Activated T-helper 17 cell treated with anti-CD3 and anti-CD28 coated beads, Interleukin-2, amount 50 U/mL, for 72 hours (primary cell): ENCODE data around the gene DGCR8. TPM values are rescaled to one million over a fixed set of nuclear protein-coding genes. Genes with fewer than 3 reads are reported as not detected.
A peak's percentile ranks its signal among the peaks of the same experiment; 100 is the strongest.

Experiments used
- ATAC-seq: fragments of 150-1000 bp; cut with Tn5 transposase; replicated peaks from 2 replicates; pipeline ENCODE4 v1.10.0; 2021; ENCODE audit warnings: mild to moderate bottlenecking, moderate library complexity
- H3K27ac Mint-ChIP-seq: one replicate; pipeline ENCODE4 v1.8.0; 2022; ENCODE audit warnings: mixed read lengths
- H3K27me3 Mint-ChIP-seq: one replicate; pipeline ENCODE4 v1.8.0; 2022; ENCODE audit warnings: mixed read lengths
- H3K36me3 Mint-ChIP-seq: one replicate; pipeline ENCODE4 v1.8.0; 2022; ENCODE audit warnings: low read depth, mild to moderate bottlenecking, mixed read lengths
- H3K4me1 Mint-ChIP-seq: one replicate; pipeline ENCODE4 v1.8.0; 2022; ENCODE audit warnings: mixed read lengths
- H3K4me3 Mint-ChIP-seq: one replicate; pipeline ENCODE4 v1.8.0; 2022; ENCODE audit warnings: mild to moderate bottlenecking, mixed read lengths
- H3K9me3 Mint-ChIP-seq: one replicate; pipeline ENCODE4 v1.8.0; 2022; ENCODE audit warnings: mixed read lengths
- total RNA-seq, 2 donors: library from RNA; stranded (reverse); gene quantifications; one replicate each; pipeline ENCODE4 v1.2.3, GENCODE V29; 2022

Gene DGCR8
- total RNA-seq, 2 donors from 2014 or later, result 42.8 to 43.2 TPM

DNA sequence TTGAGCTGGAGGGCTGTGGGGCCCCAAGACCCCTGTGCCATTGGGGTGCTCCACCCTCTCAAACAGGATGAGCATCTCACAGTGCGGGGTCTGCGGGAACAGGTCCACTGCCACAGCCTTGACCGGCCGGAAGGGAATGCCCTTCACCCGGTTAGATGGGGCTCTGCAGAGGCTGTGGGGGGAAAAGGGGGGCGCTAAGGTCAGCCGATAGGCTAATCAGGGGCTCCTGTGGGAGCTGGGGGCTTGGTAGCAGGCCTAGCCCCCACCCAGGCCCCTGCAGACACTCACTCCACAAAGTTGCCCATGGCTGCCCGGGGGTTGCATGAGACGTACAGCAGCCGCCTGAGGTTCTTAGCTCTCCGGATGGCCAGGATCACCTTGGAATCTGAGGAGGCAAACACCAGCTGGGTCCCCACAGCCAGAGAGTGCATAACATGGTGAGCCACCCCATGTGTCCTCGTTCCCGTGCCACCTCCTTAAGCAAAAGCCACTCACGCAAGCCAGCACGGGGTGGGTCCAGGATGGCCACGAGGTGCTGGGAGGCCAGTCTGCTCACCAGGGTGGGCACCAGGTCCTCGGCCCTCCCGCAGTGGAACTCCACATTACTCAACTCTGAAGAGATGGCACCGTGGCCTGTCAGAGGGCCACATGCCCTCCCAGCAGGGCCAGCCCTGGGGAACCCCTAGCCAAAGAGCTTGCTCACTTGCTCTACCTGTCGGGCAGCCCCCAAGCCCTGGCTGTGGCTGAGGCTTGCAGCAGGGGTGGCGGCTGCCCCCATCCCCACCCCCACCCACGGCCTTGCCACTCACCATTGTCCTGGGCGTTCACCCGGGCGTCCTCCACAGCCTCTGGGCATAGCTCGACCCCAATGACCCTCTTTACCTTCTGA is 32.8 kb downstream of the DGCR8 start:
- no peaks in the 10 kb centered on the region for H3K27me3 Mint-ChIP-seq
- ATAC-seq, result no peak
- peaks cover 10% of the 10 kb centered on the region for H3K4me1 Mint-ChIP-seq
- H3K27ac Mint-ChIP-seq, result no peak overlapping the region
- H3K4me3 Mint-ChIP-seq, result no peak overlapping the region
- H3K9me3 Mint-ChIP-seq, result no peaks in the 10 kb centered on the region
- peaks cover 77% of the 10 kb centered on the region for H3K36me3 Mint-ChIP-seq

DNA sequence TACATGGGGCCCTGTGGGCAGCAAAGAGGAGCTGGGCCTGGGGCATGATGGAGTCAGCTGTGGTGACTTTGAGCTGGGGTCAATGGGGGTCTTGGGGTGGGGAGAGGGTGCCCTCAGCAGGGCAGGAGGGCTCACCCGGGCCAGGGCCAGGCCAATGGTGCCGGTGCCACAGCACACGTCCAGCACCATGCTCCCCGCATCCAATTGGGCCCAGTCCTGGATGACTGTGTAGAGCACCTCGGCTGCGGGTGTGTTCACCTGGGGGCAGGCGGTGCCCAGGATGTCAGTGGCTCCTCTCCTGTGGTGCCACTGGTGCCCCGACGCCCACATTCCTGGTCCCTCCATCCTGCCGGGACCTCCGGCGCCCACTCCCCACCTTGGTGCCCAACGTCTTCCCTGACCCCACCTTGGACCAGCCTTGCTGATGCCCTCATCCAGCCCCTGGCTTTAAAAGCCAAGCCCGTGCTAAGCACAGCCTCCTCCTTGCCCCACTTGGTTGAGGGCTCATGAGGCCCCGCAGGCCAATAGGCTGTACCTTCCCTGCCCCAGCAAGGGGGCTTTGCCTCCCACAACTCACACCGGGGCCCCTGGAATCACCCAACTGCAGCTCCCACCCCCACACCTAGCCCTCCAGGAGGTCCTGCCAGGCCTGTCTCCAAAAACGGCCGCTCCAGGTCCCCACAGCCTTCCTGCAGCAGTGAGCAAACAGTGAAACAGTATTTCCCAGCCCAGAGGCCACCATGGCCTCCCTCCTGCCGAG is 33.7 kb downstream of the DGCR8 start:
- peaks cover 79% of the 10 kb centered on the region for H3K36me3 Mint-ChIP-seq
- ATAC-seq, result no peak
- H3K27me3 Mint-ChIP-seq, result no peaks in the 10 kb centered on the region
- no peaks in the 10 kb centered on the region for H3K9me3 Mint-ChIP-seq
- peaks cover 11% of the 10 kb centered on the region for H3K4me1 Mint-ChIP-seq
- no peak overlapping the region for H3K4me3 Mint-ChIP-seq
- H3K27ac Mint-ChIP-seq, result peak overlapping the region; percentile 85

DNA sequence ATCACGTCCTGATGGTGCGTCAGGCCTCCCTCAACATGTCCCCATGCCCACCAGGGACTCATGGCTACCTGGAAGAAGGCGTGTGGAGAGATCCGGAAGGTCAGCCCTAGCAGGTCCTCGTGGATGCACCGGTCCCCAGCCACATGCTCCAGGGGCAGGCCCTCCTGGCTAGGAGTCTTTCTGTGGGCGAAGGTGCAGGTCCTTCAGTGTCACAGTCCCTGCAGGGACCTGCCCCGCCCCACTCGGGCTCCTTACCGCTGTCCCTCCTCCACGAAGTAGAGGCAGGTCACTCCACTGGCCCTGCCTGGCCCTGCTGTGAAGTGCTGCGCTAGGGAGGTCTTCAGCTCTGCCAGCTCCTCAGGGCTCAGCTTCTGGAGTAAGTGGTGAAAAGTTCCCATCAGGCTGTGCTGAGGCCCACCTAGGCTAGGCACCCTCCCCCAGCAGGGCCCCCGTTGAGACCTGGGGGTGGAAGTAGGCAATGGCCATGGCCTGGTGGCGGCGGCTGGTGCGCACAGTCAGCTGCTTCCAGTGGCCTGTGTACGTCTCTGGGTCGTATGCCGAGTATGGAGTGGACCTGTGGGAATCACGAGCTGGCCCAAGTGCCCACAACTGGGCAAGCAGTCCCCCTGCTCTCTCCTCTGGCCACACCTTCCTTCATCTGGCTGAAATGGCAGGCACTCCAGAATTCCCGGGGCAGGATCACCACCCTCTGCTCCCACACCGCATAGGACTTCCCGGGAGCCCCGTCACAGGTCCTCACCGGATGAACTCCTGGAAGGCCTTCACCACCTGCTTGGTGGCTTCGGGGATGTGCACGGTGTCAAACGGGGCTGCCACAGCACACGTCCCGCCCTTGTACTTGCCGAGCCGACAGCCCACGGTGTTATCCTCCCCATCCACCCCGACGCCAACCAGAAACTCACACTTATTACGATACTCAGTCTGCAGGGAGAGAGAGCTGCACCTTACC is 34.8 kb downstream of the DGCR8 start:
- Mint-ChIP-seq H3K4me1 (peaks cover 14% of the 10 kb centered on the region), H3K36me3 (peaks cover 80% of the 10 kb centered on the region), H3K9me3 (no peaks in the 10 kb centered on the region), H3K27ac (peak overlapping the region; percentile 85), H3K4me3 (peak overlapping the region; percentile 86), H3K27me3 (no peaks in the 10 kb centered on the region)
- ATAC-seq, result no peak

- no peaks in the 10 kb centered on the region for H3K27me3 Mint-ChIP-seq
- peaks cover 80% of the 10 kb centered on the region for H3K36me3 Mint-ChIP-seq
- H3K4me3 Mint-ChIP-seq, result peak within 1 kb of the TSS; percentile 86
- H3K9me3 Mint-ChIP-seq, result no peaks in the 10 kb centered on the region
- peak within 1 kb of the TSS; percentile 90 for H3K27ac Mint-ChIP-seq
- no peak for ATAC-seq
- peaks cover 14% of the 10 kb centered on the region for H3K4me1 Mint-ChIP-seq
Observed at GRCh38 chr22:20115691-20116375, 35.8 kb downstream of the DGCR8 start, which contains the start of gene RANBP1. Gene RANBP1, plus strand, starts transcription at chr22:20116104. Its CDS starts 81 bp downstream, at chr22:20116185.

GRCh38 chr22:20116376-20116950 is 36.4 kb downstream of the DGCR8 start:
- Mint-ChIP-seq H3K27ac (peak overlapping the region; percentile 90), H3K4me3 (peak overlapping the region; percentile 86), H3K9me3 (no peaks in the 10 kb centered on the region), H3K36me3 (peaks cover 80% of the 10 kb centered on the region), H3K27me3 (no peaks in the 10 kb centered on the region), H3K4me1 (peaks cover 14% of the 10 kb centered on the region)
- ATAC-seq, result no peak

GRCh38 chr22:20116951-20117632 is 37.1 kb downstream of the DGCR8 start, which contains the start of gene TRMT2A:
Gene TRMT2A, minus strand, starts transcription at chr22:20117226. Its CDS starts 320 bp downstream, at chr22:20116906.
- Mint-ChIP-seq H3K9me3 (no peaks in the 10 kb centered on the region), H3K4me1 (peaks cover 11% of the 10 kb centered on the region), H3K4me3 (peak within 1 kb of the TSS; percentile 86), H3K36me3 (peaks cover 80% of the 10 kb centered on the region), H3K27ac (peak within 1 kb of the TSS; percentile 90), H3K27me3 (no peaks in the 10 kb centered on the region)
- peak; percentile 90 for ATAC-seq

DNA sequence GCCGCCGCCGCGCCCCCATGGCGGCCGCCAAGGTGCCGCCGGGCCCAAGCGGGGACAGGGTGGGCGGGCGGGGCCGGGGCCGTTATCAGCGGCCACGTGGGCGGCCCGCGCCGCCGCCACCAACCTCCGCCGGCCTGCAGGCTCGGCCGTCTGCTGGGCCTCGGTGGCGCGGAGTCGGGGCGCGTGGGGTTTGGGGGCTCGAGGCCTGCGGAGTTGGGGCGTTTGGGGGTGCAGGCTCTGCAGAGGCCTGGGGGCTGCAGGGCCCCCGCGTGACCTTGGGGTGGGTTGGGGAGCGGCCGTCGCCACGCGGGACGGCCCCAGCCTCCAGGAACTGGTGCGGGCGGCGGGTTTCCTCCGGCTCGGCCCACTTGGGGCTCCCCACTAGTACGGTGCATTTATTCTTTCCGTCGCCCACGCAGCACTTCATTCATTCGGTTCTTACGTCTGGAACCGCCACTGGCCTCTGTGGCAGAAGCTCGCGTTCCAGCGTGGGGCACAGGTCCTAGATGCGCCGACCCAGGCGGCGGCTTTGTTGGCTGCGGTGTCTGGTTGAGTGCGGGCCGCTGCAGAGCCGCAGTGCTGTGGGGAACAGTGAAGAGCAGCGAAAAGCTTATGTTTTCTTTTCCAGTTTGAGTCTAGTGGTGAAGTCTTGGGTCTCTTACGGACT is 37.7 kb downstream of the DGCR8 start:
- H3K4me1 Mint-ChIP-seq, result peaks cover 9% of the 10 kb centered on the region
- H3K4me3 Mint-ChIP-seq, result peak overlapping the region; percentile 86
- ATAC-seq, result peak; percentile 53
- H3K36me3 Mint-ChIP-seq, result peaks cover 83% of the 10 kb centered on the region
- no peaks in the 10 kb centered on the region for H3K9me3 Mint-ChIP-seq
- H3K27me3 Mint-ChIP-seq, result no peaks in the 10 kb centered on the region
- H3K27ac Mint-ChIP-seq, result peak overlapping the region; percentile 90

GRCh38 chr22:20118300-20119020 is 38.4 kb downstream of the DGCR8 start:
- ATAC-seq, result no peak
- Mint-ChIP-seq H3K27ac (peak overlapping the region; percentile 90), H3K9me3 (no peaks in the 10 kb centered on the region), H3K4me3 (peak overlapping the region; percentile 86), H3K36me3 (peaks cover 90% of the 10 kb centered on the region), H3K4me1 (peaks cover 9% of the 10 kb centered on the region), H3K27me3 (no peaks in the 10 kb centered on the region)

DNA sequence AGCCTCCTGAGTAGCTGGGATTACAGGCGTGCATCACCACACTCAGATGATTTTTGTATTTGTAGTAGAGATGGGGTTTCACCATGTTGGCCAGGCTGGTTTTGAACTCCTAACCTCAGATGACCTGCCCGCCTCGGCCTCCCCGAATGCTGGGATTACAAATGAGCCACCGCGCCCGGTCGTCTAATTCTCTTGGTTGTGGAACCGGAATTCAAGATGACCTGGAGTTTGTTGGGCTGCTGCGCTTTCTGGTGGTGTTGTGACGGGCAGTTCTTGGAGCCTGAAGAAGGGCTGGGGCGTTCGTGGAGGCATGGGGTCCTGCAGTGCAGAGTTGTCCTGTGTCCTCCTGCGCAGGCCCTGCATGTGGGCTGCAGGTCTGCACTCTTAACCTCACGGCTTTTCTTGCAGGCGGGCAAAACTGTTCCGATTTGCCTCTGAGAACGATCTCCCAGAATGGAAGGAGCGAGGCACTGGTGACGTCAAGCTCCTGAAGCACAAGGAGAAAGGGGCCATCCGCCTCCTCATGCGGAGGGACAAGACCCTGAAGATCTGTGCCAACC is 41.9 kb downstream of the DGCR8 start:
- Mint-ChIP-seq H3K4me1 (peaks cover 4% of the 10 kb centered on the region), H3K27ac (no peak overlapping the region), H3K9me3 (no peaks in the 10 kb centered on the region), H3K36me3 (peaks cover 97% of the 10 kb centered on the region), H3K27me3 (no peaks in the 10 kb centered on the region), H3K4me3 (peak overlapping the region; percentile 16)
- ATAC-seq, result no peak

GRCh38 chr22:20123366-20124082 is 43.5 kb downstream of the DGCR8 start:
- H3K9me3 Mint-ChIP-seq, result no peaks in the 10 kb centered on the region
- peak overlapping the region; percentile 33 for H3K27ac Mint-ChIP-seq
- H3K36me3 Mint-ChIP-seq, result peaks cover 98% of the 10 kb centered on the region
- peaks cover 4% of the 10 kb centered on the region for H3K4me1 Mint-ChIP-seq
- no peak overlapping the region for H3K4me3 Mint-ChIP-seq
- no peak for ATAC-seq
- H3K27me3 Mint-ChIP-seq, result no peaks in the 10 kb centered on the region

DNA sequence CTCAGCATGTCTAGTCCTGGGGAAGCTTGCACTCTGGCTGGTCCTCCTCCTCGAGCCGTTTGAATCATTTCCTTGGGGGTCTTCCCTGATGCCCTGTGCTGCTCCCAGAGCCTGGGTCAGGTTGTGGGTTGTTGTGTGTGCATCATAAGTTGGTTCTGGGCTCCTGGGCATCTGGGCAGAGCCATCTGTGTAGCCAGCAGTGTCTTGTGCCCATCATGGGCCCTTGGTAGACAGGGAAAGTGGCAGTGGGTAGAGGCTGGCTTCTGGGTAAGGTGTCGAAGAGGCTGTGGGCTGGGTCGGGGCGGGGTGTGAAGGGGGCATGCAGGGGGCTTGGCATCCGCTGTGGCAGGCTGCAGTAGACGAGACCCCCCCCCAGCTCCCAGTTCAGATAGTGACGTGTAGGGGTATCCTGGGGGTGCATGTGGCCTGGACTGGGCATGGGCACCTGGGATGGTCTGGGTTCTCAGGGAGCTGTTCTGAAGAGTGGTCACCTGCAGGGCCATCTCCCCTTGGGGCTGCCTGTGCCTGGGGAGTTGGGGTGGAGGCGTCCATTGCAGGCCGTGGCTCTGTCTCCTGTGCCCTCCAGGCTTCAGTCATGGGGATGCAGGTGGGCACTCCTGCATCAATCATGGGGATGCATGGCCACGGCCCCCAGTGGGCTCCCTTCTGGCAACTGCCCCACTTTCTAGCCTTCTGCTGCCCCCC is 44.2 kb downstream of the DGCR8 start:
- H3K9me3 Mint-ChIP-seq, result no peaks in the 10 kb centered on the region

More for the DNA sequence above, 44.2 kb downstream of the DGCR8 start:
- Mint-ChIP-seq H3K27me3 (no peaks in the 10 kb centered on the region), H3K4me3 (no peak overlapping the region), H3K27ac (peak overlapping the region; percentile 33), H3K36me3 (peaks cover 91% of the 10 kb centered on the region), H3K4me1 (no peaks in the 10 kb centered on the region)
- ATAC-seq, result no peak
